Stimulated activated CD8-positive, alpha-beta memory T cell treated with anti-CD3 and anti-CD28 coated beads, Interleukin-15, amount 100 ng/mL, for 4 hours (primary cell): Measurements from ENCODE around the gene SCYGR4.
"Not testable (repeated sequence)": the region's sequence is repeated elsewhere in the genome, so short reads cannot be mapped to it uniquely, and the experiment has no call there.

Source experiments
- DNase-seq, 2 donors: peaks; one replicate each; pipeline ENCODE4 v3.0.0-alpha.2; 2020; ENCODE audit warnings: low read depth in 2 of 2

Gene SCYGR4

DNA sequence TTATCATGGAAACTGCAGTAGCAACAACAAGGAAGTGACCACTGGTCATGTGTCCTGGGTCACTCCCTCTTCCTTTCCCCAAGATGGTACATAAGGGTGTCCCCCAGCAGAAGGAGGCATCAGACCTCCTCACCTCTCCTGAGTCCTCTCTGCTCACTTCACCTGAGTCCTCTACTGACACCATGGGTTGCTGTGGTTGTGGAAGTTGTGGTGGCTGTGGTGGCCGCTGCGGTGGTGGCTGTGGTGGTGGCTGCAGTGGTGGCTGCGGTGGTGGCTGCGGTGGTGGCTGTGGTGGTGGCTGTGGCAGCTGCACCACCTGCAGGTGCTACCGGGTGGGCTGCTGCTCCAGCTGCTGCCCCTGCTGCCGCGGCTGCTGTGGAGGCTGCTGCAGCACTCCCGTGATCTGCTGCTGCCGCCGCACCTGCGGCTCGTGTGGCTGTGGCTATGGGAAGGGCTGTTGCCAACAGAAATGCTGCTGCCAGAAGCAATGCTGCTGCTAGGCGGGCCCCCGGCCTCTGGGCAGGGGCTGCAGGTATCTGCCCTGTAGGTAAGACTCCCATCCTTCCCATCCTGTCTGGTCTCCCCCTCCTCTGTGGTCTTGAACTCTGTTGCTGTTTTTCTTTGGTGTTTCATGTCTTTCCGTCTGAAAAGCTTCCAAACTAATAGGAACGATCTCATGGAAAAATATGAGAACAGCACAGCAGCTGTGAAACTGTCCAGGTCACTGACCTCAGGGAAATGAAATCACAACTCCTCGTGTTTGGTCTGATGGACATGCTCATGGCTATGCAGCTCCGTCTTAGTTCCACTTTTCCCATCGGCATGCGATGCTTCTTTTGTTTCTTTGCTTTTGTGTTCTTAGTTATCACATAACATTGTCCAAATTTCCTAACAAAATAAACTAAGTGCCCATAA, at the start of gene SCYGR4:
Gene SCYGR4 (plus strand): TSS at position 183 of the 915 bp plus-strand sequence. CDS start 0 bp downstream, at position 183.
- no peak for DNase-seq

DNA sequence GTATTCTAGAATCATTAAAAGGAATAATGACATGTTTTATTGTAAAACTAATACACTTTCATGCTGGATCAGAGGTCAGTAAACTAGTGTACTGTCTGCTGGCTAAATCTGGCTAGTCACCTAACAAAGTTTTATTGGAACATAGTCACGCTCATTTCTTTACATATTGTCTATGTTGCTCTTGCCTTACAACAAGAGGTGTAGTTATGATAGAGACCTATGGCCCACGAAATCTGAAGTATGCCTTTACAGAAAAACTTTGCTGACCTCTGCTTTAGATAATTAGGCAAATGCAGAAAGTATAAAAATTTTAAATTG, 48.5 kb upstream of the SCYGR4 start:
- no peak for DNase-seq

DNA sequence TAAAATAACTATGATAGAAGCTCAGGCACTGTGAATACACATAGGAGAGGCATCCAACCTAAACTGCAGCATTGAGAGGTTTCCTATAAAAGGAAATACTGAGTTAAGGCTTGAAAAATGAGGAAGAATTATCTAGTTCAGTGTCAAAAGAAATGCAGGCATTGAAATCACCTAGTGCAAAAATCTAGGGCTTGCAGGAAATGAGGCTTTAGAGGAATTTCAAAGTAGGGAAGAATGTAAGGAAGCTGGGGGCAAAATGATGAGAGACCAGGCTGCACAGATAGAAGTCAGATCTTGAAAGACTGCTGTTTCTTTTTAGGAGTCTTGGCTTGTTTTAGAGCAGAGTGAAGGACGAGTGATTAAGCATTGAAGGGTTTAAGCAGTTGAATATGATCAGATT, 46.7 kb upstream of the SCYGR4 start:
- no peak for DNase-seq

DNA sequence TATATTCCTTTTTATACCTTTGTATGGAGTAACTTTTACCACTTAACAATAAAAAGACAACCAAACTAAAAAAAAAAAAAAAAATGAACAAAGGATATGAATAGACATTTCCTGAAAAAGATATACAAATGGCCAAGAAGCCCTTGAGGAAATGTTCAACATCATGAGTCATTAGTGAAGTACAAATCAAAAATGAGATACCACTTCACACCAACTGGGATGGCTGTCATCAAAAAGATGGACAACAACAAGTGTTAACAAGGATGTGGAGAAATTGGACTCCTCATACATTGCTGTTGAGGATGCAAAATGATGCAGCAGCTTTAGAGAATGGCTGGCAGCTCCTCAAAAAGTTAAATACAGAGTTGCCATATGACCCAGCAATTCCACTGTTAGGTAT, 41.2 kb upstream of the SCYGR4 start:
- no peak for DNase-seq

GRCh38 chr2:227576812-227577211, 40.5 kb upstream of the SCYGR4 start:
- DNase-seq = no peak

- DNase-seq = no peak
These were observed 39.7 kb upstream of the SCYGR4 start for GRCh38 chr2:227577555-227577954.

DNA sequence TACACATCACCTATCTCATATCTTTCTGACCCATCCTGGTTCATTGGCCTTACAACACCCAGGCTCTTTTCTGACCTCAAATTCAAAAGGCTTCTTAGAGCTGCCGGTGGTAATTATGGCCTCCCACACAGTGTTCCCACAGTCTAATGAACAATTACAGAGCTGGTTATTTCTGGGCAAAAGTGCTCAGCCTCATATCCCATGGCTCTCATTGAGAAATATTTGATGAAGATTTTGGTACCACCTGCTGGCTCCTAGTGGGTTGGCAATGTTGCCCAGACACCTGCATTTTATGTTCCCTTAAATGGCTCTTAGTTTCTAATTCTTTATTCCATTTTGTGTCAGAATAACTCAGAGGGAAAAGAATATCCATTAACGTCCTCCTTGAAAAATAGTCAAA, 38.7 kb upstream of the SCYGR4 start:
- DNase-seq = no peak

GRCh38 chr2:227579791-227580190, 37.5 kb upstream of the SCYGR4 start:
- no peak for DNase-seq

DNA sequence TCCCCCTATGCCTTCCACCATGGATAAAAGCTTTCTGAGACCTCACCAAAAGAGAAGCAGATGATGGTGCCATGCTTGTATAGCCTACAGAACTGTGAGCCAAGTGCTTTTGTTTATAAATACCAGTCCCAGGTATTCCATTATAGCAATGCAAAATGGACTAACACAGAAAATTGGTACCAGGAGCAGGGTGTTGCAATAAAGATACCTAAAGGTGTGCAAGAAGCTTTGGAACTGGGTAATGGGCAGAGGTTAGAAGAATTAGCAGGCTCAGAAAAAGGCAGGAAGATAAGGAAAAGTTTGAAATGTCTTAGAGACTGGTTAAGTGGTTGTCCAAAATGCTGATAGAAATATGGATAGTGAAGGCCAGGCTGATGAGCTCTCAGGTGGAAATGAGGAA, 34.9 kb upstream of the SCYGR4 start:
- no peak for DNase-seq

- DNase-seq = no peak
These were observed 24.5 kb upstream of the SCYGR4 start for GRCh38 chr2:227592694-227593387.

GRCh38 chr2:227595797-227596196, 21.5 kb upstream of the SCYGR4 start:
- DNase-seq = no peak

GRCh38 chr2:227597036-227597435, 20.3 kb upstream of the SCYGR4 start:
- DNase-seq = no peak

GRCh38 chr2:227597998-227598397, 19.3 kb upstream of the SCYGR4 start:
- no peak for DNase-seq

DNA sequence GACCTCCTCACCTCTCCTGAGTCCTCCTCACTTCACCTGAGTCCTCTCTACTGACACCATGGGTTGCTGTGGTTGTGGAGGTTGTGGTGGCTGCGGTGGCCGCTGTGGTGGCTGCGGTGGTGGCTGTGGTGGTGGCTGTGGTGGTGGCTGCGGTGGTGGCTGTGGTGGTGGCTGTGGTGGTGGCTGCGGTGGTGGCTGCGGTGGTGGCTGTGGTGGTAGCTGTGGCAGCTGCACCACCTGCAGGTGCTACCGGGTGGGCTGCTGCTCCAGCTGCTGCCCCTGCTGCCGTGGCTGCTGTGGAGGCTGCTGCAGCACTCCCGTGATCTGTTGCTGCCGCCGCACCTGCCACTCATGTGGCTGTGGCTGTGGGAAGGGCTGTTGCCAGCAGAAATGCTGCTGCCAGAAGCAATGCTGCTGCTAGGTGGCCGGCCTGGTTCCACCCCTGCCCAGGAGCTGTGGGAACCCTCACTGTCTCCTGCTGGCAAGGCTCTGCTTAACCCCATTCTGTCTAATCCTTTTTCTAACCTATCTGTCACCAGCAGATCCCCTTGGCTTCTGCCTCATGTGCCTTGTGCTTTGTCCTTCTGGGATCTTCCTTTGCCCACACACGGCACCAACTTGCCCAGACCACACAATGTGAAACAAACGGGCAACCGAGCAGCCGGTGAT, 18.3 kb upstream of the SCYGR4 start, which contains the start of gene SCYGR2:
Gene SCYGR2 (plus strand): TSS at position 59 of the 669 bp plus-strand sequence. CDS start 0 bp downstream, at position 59.
- DNase-seq = not testable (repeated sequence)

DNA sequence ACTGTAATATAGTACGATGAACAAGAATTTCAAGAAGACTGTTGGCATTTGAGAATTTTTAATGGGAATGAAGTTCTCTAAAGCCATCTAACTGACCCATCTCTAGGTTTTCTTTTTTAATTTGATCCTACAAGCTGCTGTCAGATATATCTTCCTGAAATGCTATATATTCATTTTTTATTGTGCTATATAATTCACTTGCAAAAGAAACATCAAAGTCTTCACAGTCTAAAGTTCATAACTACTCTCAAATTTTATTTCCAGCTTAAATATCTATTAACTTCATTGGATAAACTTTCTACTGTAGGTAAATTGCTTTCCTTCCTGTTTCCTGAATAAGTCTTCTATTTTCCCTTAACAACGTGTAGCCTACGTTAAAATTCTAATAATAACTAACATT, 14.9 kb upstream of the SCYGR4 start:
- DNase-seq = no peak

DNA sequence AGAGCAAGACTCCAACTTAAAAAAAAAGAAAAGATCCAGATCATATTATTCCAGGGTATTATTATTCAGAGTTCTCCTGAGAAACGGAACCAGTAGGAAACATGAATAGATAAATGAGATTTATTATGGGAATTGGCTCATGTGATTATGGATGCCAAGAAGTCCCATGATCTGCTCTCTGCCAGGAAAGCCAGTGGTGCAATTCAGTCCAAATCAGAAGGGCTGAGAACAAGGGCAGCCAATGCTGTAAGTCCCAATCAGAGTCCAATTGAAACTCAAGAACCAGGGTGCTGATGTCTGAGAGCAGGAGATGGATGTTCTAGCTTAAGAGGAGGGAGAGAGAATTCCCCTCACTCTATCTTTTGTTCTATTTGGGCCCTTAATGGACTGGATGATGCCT, 10.8 kb upstream of the SCYGR4 start:
- DNase-seq = no peak

GRCh38 chr2:227607941-227608340, 9.4 kb upstream of the SCYGR4 start:
- no peak for DNase-seq

GRCh38 chr2:227608561-227609338, 8.5 kb upstream of the SCYGR4 start:
- DNase-seq = no peak

DNA sequence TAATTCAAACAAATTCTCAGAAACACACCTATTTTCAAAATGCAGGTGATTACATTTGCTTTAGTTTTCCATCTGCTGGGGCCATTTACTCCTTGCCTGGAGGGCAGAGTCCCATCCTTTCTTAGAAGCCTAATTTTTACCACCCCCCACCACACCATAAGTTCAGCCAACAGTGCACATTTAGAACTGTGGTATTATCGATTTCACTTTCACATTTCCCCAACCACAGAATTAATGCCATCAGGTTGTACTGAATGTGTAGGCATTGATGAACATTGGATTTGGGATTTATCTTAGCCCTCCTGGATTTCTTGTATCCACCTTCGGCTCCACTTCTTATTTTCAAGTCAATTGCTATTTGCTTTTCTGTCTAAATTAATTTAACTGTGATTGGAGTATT, 7.2 kb upstream of the SCYGR4 start:
- no peak for DNase-seq

DNA sequence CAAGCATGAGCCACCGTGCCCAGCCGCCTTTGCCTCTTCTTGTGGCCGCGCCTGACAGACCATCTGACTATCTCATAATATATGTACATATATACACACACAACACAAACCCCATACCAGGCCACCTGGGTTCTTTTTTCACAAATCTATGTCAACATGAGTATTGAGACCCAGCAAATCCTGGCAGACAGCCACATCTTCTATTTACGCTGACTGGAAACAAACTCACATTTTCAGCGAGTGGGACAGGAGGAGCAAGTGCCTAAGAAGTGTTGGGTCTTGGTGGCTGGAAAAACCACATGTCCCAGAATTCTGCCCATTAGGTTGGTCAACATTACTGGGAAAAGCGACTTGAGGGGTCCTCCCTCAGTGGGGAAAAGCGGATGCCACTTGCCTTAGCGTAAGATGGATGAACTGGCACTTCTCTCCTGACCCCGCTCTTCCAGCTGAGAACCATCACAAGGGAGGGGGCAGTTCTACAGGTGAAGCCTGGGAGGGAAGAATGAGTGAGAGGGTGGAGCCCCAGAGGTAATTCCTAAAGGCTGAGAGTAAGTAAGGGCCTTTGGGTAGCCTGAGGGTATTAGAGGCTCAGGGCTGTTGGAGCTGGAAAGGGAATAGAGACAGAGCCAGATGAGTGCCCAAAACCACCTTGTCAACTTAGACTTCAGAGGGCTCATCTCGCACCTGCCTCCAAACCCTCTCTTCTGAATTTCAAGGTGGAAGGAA, 4.6 kb upstream of the SCYGR4 start:
- no peak for DNase-seq

GRCh38 chr2:227613272-227613660, 4.0 kb upstream of the SCYGR4 start:
- no peak for DNase-seq
